ENCODE data around the gene MRPS14. TPM values are rescaled to one million over a fixed set of nuclear protein-coding genes. Genes with fewer than 3 reads are reported as not detected.

MRPS14 gene
- total RNA-seq, 1 experiment from 2014 or later = 21.3 TPM

DNA sequence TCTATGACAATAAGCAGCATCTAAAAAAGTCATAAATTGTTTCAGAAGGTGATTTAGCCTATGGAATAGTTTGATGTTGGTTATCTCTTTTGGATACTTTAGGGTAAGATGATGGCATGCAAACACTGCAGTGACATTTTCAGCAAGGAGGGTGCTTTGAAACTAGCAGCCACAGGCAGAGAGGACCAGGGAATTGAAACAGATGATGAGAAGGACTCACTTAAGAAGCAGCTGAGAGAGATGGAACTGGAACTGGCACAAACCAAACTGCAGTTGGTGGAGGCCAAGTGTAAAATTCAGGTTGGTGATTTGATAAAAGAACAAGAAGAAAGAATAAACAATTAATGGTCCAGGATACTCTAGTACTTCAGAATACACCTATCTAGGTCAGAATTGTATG lies 34.7 kb downstream of the MRPS14 start:
- no peak for DNase-seq (ENCODE audit: low read depth)

DNA sequence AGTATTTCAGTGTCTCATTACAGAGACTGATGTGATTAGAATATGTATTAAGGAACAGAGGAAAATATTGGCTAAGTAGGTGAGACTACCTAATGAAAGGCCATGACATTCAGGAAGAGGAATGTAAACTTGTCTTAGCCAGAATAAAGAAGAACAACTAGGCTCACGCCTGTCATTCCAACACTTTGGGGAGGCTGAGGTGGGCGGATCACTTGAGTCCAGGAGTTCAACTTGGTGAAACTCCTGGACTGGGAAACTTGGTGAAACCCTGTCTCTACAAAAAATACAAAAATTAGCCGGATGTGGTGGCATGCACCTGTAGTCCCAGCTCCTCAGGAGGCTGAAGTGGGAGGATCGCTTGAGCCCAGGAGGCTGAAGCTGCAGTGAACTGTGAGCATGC lies 38.3 kb downstream of the MRPS14 start:
- no peak for DNase-seq (ENCODE audit: low read depth)

DNA sequence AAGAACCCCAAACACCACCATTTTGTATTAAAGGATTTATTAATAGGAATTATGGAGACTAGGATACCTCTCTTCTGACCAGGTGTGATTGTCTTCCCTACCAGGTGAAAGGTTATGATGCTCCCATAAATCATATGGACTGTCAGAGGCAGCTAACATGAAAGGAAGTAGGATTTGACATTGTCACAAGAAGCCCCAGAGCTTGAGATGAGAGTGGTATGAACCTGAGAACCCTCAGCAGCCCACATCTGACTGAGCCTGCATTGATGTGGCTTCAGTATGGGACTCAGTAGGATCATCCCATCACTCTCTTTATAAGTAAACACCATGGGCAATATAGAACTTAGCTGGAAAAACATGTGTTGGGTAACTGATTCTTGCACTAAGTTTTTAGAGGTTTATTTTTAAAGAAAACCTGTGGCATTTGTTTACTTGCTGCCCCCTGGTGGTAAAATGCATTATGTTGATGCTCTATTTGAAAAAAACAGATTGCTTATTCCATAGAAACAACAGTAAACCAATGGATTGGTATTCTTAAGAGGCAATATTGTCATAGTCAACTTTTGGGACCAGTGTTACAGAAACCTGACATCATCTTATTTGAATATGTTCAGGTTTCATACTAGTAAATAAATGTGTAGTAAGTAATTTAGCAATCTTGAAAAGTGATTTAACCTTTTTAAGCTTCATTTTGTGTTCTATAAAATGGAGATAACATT lies 40.1 kb downstream of the MRPS14 start:
- DNase-seq (ENCODE audit: low read depth) = peak; percentile 28

DNA sequence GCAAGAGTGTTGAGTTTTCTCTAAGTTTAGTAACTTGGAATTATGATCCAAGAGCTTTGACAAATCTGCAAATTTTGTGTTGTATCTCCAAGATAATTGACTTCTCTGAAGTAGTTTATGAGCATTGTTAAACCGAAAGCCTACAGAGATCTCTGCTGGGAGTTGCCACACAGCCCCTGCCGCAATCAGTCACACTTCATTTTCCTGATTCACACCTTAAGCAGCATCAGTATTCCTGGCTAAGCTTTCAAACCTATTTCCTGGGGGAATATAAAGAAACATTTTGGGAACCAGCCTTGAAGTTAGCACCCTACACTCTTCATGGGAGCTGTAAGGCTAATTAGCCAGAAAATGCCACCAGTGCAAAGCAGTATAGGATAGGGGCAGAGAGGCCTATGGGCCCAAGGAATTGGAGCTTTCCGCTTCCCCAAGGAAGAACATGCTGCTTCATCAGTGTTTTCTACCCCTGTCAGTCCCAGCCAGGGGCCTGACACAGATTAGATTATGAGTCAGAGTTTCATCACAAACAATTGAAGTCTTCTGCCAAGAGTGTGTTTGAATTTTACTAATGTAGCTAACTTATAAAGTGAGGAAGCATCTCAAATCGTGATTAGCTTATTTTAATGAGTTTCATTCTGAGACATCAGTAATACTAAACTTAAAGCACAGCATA lies 46.7 kb downstream of the MRPS14 start:
- DNase-seq (ENCODE audit: low read depth) = peak; percentile 48

DNA sequence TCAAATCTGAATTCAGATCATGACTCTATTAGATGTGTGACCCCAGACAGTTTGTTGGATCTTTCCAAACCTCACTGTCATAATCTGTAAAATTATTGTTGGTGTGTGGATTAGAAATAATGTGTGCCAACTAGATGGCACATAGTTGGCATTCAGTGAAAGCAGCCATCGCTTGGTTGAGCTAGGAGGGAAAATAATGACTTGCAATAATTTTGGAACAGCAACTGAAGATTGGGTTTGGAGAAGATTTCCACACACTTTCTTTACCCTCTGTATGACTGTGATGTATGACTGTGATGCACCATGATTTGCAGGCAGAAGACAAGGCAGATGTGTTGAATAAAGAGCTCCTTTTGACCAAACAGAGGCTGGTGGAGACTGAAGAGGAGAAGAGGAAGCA lies 47.5 kb downstream of the MRPS14 start:
- no peak for DNase-seq (ENCODE audit: low read depth)

DNA sequence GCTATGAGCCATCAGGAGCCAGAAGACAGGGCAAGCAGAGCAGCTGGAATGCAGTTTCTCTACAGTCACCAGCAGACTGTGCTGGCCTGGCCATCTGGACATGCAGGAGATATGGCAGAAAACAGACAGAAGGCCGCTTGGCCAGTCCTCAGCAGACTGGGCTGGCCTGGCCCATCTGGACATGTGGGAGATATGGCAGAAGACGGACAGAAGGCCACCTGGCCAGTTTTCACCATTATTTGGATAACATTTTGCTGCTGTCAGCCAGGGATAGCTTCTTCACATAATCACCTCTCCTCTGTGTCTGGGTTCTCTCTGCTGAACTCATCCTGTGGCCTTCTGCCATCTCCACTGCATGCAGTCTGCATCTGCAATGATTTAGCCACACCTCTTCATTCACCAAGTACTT lies 48.5 kb downstream of the MRPS14 start:
- DNase-seq (ENCODE audit: low read depth) = no peak

DNA sequence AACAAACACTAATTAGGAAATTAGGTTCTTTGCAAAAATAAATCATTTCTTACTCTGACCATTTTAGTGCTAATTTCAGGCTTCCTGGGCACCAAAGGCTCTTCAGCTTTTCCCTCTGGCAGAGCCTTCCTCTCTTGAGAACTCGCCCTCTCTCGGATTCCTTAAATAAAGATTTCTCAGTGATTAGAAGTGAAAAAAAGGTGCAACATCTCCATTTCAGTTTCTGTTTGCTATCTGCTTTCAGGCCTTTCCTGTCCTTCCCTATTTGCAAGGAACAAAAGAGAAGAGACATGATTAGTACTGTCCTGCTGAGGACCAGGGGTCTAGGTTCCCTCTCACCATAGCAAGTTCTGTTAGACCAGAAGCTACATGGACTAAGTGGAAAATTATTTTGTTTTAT lies 51.3 kb downstream of the MRPS14 start:
- no peak for DNase-seq (ENCODE audit: low read depth)

DNA sequence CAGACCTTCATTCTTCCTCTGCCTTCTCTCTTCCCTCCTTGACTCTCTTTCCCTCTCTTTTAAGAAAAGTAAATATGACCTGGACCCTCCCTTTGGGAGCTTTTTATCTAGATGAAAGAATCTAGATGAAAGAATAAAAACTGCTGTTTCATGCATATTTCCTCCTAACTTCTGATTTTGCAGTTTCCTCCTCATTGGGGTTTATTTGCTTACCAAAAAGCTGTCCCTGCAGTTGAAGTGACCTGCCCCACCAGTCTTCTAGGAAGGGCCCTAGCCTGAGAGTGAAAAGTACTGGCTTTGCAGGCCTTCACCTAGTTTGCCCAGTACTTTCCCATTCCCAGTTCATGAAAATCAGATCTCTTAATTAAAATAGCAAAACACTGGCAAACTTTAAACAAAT lies 51.8 kb downstream of the MRPS14 start:
- DNase-seq (ENCODE audit: low read depth) = no peak

DNA sequence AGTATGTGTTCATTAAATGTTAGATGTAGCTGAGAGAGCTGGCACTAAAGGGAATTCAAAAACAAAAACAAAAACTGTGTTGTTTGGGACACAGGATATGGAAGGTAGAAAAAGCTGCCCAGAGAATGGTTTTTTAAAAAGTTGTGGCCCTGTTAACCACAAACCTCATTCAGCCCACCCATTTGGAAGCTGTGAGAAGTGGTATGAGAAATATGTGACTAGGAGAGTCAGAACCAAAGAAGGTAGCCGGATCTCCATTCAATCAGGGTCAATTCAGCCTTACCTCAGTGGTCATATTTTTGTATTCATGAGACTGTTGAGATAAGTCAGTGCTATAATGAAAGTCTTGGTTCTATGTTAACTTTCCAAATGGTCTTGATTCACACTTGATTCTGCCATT lies 53.2 kb downstream of the MRPS14 start:
- DNase-seq (ENCODE audit: low read depth) = peak; percentile 14

DNA sequence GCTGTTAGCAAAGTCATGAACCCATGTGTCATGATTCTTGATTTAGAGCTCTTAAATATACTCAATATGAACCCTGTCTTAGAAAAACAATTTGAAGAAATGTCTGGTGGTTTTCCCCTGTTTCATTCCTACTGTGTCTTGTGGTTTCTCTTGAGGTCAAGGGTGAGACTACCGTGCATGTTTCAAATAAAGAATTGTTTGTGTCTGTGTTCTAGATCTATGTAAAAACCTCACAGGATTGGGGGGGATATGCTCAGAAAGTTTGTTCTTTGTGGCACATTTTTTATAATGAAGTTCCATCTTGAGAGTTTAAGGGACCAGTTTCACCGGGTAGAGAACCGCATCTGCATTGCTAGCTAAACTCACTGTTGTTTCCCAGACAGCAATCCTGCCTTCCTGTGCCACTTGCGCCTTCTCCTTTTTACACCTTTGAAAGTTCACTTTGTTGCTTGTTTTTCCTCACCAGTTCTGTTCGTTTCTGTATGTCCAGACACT lies 54.4 kb downstream of the MRPS14 start:
- peak; percentile 50 for DNase-seq (ENCODE audit: low read depth)

DNA sequence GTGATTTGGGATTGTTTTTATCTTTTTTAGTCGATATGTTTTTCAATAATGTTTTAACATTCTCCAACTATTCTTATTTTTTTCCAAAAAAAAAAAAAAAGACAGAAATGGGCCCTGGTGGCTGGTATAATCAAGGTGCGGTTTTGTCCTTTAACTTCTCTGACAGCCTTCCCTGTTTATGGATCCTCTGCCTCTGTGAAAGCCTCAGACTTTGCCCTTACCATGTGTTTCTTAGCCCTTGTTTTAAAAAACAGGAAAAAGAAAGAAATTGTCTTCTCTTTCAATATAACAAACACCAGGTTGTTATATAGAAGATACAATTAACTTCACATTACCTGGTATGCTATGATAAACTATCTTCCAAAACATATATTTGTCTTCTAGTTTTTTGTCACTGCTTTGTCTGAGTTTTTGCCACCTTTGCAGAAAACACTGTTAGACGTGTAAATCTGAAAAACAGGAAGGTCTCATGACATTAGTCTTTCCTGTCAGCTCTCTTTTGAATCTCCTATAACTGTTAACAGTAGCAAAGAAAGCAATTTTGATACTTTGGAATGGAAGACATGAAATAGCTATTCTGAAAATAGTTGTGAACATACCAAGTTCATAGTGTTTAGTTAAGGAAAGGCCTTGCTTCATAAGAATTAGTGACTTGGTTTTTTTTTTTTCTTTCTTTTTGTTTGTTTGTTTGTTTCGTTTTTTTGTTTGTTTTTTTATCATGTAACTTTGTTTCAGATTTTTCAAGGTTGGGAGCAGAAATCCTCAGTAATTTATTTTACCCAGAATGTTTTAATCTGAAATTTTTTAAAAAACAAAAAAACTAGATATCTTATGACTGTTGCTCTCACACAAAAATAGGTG lies 55.1 kb downstream of the MRPS14 start:
- DNase-seq (ENCODE audit: low read depth) = no peak

DNA sequence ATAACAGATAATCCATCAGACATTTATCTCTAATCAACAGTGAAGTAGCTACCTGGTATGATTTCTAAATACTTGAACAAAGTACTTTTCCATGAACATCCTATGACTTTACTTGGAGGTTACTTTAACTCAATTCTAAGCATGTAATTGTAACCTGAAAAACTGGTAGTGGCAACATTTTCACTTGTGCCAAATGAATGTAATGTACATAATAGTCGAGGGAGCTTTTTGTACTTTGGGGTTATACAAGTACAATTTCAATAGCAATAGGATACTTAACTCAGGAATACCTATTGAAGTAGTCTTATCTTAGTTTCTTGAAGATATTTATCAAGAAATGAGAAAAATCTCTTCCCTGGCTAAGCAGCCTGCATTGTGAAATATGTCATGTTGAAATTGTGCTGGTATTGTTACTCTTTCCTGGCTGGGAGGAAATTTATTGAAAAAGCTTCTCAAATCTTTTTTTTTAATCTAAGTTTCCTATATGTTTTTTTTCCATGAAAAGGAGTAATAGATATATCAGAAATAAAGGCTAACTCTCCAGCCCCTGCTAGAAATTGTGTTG lies 57.1 kb downstream of the MRPS14 start:
- no peak for DNase-seq (ENCODE audit: low read depth)

DNA sequence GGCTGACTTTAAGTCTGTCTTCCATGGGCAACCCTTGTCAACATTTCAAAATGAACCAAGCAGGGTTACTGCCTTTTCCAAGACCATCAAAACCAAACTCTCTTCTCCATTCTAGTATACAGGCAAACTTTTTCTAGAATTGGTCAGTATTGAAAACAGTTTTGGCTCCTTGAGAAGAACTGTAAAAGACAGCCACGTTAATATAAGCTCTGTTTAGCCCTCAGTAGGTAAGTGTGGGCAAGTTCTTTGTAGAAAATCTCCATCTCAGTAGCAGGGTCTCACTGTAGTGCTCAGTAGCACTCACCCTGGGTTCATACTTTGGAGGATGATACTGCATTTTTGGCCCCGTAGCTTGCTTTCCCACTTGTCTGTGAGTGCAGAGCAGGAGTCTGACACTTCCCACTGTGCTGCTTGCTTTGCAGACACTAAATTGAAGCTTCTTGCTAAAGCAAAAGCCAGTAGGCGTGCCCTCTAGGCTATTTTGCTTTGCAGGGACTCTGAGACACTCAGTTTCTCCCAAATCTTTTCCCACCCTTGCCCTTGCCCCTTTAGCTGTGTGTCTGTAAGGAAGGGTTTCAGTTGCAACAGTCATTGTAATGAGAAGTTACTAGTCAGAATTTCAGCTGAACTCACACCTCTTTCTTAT lies 57.7 kb downstream of the MRPS14 start:
- DNase-seq (ENCODE audit: low read depth) = no peak

DNA sequence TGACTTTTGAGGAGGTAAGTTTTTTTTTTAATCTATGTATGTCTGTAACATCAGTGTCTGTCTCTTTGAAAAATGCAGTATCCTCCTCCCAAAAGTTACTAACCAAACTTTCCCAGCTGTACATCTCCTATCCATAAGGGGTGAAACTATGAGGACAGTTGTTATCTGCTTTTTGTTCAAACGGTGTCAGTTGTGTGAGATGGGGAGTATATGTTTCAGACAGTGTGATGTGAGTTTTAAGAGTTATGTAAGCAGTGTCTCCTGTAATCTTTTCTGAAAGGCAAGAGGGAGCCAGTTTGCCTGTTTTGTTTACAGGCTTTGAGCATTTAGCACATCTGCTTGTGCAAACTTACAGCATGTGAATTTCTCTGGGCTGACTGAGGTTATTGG lies 58.3 kb downstream of the MRPS14 start:
- DNase-seq (ENCODE audit: low read depth) = no peak

DNA sequence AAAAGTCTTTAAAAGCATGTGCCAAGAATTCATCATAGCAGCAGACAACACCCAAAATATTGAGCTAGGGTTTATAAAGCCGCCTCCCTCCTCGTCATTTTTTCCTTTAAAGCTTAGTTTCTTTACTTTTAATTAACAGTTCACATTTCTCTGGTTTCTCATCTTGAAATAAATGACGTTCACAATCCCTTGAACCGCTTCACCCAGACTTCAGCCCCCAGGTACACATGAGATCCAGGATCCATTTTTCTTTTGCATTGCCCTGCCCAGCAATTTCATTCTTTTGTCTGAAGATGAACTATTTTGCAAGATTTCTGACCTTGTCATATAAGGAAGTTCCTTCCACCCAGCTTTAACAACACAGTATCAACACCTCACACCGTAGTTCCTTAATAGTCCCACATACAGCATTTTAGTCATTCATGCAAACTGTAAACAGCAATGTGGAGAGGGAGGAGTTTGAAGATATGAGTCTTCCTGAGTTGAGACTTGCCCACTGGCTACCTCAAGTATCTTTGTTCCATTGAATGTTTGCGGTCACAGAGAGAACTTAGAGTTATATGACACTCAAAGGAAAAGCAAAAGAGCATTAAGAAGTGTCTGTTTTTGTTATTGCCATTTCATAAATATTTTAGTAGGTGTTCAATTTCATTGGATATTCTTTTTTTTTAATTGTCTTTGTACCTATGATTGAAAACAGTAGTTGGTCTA lies 58.8 kb downstream of the MRPS14 start:
- DNase-seq (ENCODE audit: low read depth) = no peak

DNA sequence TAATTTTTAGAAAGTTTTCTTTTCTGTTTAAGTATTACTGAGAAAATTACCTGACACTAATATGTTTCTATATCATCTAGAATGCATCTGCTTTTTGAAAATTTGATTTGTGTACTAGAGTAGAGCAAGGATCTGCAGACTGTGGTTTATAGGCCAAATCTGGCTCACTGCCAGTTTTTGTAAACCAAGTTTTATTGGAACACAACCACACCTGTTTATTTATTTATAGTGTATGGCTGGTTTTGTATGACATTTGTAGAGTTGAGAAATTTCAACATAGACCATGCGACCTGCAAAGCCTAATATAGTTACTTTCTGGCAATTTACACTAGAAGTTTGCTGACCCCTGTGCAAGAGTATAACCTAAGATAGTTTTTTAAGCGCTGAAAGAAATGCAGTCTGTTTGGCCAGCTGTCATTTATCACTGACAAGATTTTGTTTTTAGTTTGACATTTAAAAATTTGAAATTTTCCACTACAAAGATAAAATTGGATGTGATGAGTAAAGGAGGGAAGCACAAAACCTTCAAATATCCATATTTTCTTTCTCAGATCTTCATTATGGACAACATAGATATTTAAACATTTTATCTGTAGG lies 59.6 kb downstream of the MRPS14 start:
- DNase-seq (ENCODE audit: low read depth) = no peak
